ENCODE data around the gene PCLO. TPM values are rescaled to one million over a fixed set of nuclear protein-coding genes. Genes with fewer than 3 reads are reported as not detected.

The PCLO gene
- total and polyA plus RNA-seq, 9 donors, result 0.31 to 3.6 (median 1.4) TPM

- intact Hi-C loops (cut with DNase I), result no loop called here
- Histone ChIP-seq H3K4me1 (ENCODE audit: insufficient read depth) (no peaks in the 10 kb centered on the region), H3K4me3 (no peak overlapping the region), H3K27me3 (no peaks in the 10 kb centered on the region), H3K27ac (no peak overlapping the region), H3K36me3 (no peaks in the 10 kb centered on the region), H3K9me3 (no peaks in the 10 kb centered on the region)
- DNase-seq, result no peak
- TF ChIP-seq POLR2A (IDR thresholded peaks at IDR 0.05) (no peak), CTCF (IDR thresholded peaks at IDR 0.05) (no peak), EP300 (IDR thresholded peaks at IDR 0.05) (no peak)
These were observed 102.5 kb downstream of the PCLO start for GRCh38 chr7:83060218-83060617.

GRCh38 chr7:83058667-83059066, 104.0 kb downstream of the PCLO start:
- Histone ChIP-seq H3K36me3 (no peaks in the 10 kb centered on the region), H3K4me3 (no peak overlapping the region), H3K9me3 (no peaks in the 10 kb centered on the region), H3K4me1 (ENCODE audit: insufficient read depth) (no peaks in the 10 kb centered on the region), H3K27ac (no peak overlapping the region), H3K27me3 (no peaks in the 10 kb centered on the region)
- no peak for DNase-seq
- 89 to 92% (median 92%) methylated on average over 5 of the region's 5 CpGs for WGBS, 3 donors
- intact Hi-C loops (cut with DNase I), result no loop called here
- TF ChIP-seq EP300 (IDR thresholded peaks at IDR 0.05) (no peak), POLR2A (IDR thresholded peaks at IDR 0.05) (no peak), CTCF (IDR thresholded peaks at IDR 0.05) (no peak)

- Histone ChIP-seq H3K4me1 (ENCODE audit: insufficient read depth) (no peaks in the 10 kb centered on the region), H3K4me3 (no peak overlapping the region), H3K27me3 (no peaks in the 10 kb centered on the region), H3K36me3 (no peaks in the 10 kb centered on the region), H3K9me3 (no peaks in the 10 kb centered on the region), H3K27ac (no peak overlapping the region)
- TF ChIP-seq CTCF (IDR thresholded peaks at IDR 0.05) (no peak), EP300 (IDR thresholded peaks at IDR 0.05) (no peak), POLR2A (IDR thresholded peaks at IDR 0.05) (no peak)
- DNase-seq, result no peak
- 82 to 87% (median 84%) methylated on average over 2 of the region's 2 CpGs for WGBS, 3 donors
- intact Hi-C loops (cut with DNase I), result no loop called here
These were observed 107.5 kb downstream of the PCLO start for GRCh38 chr7:83055197-83055596.

GRCh38 chr7:83054472-83054871, 108.2 kb downstream of the PCLO start:
- DNase-seq, result no peak
- H3K27me3 ChIP-seq, result no peaks in the 10 kb centered on the region
- no peaks in the 10 kb centered on the region for H3K9me3 ChIP-seq
- H3K36me3 ChIP-seq, result no peaks in the 10 kb centered on the region
- WGBS, 3 donors, result 8 to 33% (median 14%) methylated on average over 1 of the region's 1 CpG
- no peaks in the 10 kb centered on the region for H3K4me1 ChIP-seq (ENCODE audit: insufficient read depth)
- intact Hi-C loops (cut with DNase I), result no loop called here
- H3K27ac ChIP-seq, result no peak overlapping the region
- TF ChIP-seq EP300 (IDR thresholded peaks at IDR 0.05), result no peak
- no peak for TF ChIP-seq POLR2A (IDR thresholded peaks at IDR 0.05)
- no peak for TF ChIP-seq CTCF (IDR thresholded peaks at IDR 0.05)
- no peak overlapping the region for H3K4me3 ChIP-seq

GRCh38 chr7:83053965-83054364, 108.7 kb downstream of the PCLO start:
- no peaks in the 10 kb centered on the region for H3K9me3 ChIP-seq
- H3K27me3 ChIP-seq, result no peaks in the 10 kb centered on the region
- TF ChIP-seq CTCF (IDR thresholded peaks at IDR 0.05) (no peak), POLR2A (IDR thresholded peaks at IDR 0.05) (no peak), EP300 (IDR thresholded peaks at IDR 0.05) (no peak)
- H3K4me1 ChIP-seq (ENCODE audit: insufficient read depth), result no peaks in the 10 kb centered on the region
- no peaks in the 10 kb centered on the region for H3K36me3 ChIP-seq
- DNase-seq, result no peak
- H3K27ac ChIP-seq, result no peak overlapping the region
- H3K4me3 ChIP-seq, result no peak overlapping the region
- intact Hi-C loops (cut with DNase I), result no loop called here
